WERI-Rb-1 (cell line): ENCODE measurements around the gene FKBP5.

Experiments
- DNase-seq: peaks from one replicate; pipeline ENCODE4 v3.0.0-alpha.2; 2020
- H3K27ac ChIP-seq: fragments of 250-450 bp; sonication (Bioruptor Pico); 2 replicates; pipeline ENCODE4 v1.5.1; 2020; ENCODE audit warnings: mild to moderate bottlenecking, moderate library complexity
- H3K27me3 ChIP-seq: fragments of 250-450 bp; sonication (Bioruptor Pico); 2 replicates; pipeline ENCODE4 v1.5.1; 2021; ENCODE audit warnings: mild to moderate bottlenecking, low read depth, moderate library complexity; ENCODE audit not compliant: insufficient read depth, severe bottlenecking
- H3K36me3 ChIP-seq: fragments of 250-450 bp; sonication (Bioruptor Pico); 2 replicates; pipeline ENCODE4 v1.5.1; 2020; ENCODE audit warnings: mild to moderate bottlenecking, moderate library complexity
- H3K4me3 ChIP-seq: 2 replicates; pipeline ENCODE4 v1.5.1; 2011; ENCODE audit warnings: low read depth, mild to moderate bottlenecking, control low read depth, low read length
- H3K9me3 ChIP-seq: fragments of 250-450 bp; sonication (Bioruptor Pico); 2 replicates; pipeline ENCODE4 v1.5.1; 2021; ENCODE audit warnings: mild to moderate bottlenecking, moderate library complexity; ENCODE audit not compliant: severe bottlenecking
- TF ChIP-seq, protein P1 (sequence below): IDR thresholded peaks from 2 replicates; pipeline ENCODE4 v1.5.1; 2011; ENCODE audit warnings: low read depth, mild to moderate bottlenecking, control low read depth, inconsistent platforms, low read length

Gene FKBP5

DNA sequence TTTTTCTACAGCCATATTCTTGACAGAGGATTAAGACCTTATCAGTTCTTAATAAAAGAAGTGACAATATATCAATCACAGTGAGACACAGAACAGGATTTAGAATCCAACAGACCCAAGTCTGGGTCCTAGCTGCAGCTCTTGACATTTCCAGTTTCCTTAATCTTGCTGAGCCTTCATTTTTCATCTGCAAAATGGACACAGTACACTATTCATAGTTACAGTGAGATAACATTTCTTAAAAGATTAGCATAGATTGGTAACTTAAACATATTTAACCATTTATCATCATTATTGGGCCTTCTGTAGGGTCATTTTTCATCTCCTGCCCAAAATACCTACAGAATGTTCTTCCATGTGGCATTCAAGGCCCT lies 45.6 kb downstream of the FKBP5 start:
- Histone ChIP-seq H3K27ac (no peak overlapping the region; the same call in 1 of the 2 replicates), H3K27me3 (no peaks in the 10 kb centered on the region), H3K9me3 (no peaks in the 10 kb centered on the region), H3K4me3 (no peak overlapping the region), H3K36me3 (peaks cover 34% of the 10 kb centered on the region)
- TF ChIP-seq, protein P1, sequence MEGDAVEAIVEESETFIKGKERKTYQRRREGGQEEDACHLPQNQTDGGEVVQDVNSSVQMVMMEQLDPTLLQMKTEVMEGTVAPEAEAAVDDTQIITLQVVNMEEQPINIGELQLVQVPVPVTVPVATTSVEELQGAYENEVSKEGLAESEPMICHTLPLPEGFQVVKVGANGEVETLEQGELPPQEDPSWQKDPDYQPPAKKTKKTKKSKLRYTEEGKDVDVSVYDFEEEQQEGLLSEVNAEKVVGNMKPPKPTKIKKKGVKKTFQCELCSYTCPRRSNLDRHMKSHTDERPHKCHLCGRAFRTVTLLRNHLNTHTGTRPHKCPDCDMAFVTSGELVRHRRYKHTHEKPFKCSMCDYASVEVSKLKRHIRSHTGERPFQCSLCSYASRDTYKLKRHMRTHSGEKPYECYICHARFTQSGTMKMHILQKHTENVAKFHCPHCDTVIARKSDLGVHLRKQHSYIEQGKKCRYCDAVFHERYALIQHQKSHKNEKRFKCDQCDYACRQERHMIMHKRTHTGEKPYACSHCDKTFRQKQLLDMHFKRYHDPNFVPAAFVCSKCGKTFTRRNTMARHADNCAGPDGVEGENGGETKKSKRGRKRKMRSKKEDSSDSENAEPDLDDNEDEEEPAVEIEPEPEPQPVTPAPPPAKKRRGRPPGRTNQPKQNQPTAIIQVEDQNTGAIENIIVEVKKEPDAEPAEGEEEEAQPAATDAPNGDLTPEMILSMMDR, result no peak
- no peak for DNase-seq

DNA sequence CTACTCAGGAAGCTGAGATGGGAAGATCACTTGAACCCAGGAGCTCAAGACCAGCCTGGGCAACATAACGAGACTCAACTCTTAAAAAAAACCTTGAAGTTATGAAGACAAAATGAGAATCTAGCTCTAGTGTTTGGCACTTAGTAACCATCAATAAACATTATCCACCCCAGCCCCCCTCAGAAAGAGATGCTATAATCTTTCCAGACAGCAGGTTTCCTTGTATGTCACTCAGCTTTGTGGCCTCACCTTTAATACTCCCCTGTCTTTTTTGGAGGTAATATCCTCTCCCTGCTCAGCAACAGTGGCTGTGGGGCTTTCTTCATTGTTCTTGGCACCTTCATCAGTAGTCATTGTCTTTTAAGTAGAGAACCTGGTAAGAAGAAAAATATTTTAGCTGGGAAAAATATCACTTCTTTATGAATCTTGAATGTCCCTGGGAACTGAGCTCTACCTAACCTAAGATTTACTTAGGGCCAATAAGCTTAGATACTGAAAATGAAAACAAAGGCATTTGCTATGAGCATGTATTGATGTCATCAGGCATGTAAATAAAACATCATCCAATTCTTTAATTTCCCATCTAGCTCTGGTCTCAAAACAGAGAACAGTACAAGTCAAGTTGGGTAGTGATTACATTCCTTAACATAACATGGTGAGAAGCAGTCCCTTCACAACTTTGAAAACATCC lies 46.1 kb downstream of the FKBP5 start:
- Histone ChIP-seq H3K27me3 (no peaks in the 10 kb centered on the region), H3K27ac (no peak overlapping the region), H3K4me3 (no peak overlapping the region), H3K36me3 (peaks cover 40% of the 10 kb centered on the region), H3K9me3 (no peaks in the 10 kb centered on the region)
- TF ChIP-seq, protein P1, result no peak
- DNase-seq, result peak; percentile 26

DNA sequence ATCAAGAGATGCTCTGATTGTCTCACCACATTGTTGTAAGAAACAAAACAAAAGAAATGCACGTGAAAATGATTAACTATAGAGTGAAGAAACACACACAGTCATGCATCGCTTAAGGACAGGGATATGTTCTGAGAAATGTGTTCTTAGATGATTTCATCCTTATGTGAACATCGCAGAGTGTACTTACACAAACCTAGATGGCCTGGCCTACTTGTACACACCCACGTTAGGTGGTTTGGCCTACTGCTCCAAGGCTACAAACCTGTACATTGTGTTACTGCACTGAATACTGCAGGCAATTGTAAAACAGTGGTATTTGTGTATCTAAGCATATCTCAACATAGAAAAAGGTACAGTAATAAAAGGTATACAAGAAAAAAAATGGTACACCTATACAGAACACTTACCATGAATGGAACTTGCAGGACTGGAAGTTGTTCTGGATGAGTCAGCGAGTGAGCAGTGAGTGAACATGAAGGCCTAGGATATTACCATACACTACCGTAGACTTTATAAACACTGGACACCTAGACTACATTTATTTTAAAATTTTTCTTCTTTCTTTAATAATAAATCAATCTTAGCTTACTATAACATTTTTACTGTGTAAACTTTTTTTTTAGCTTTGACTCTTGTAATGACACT lies 48.6 kb downstream of the FKBP5 start:
- H3K4me3 ChIP-seq, result no peak overlapping the region
- DNase-seq, result no peak
- no peak overlapping the region for H3K27ac ChIP-seq
- H3K9me3 ChIP-seq, result no peaks in the 10 kb centered on the region
- no peaks in the 10 kb centered on the region for H3K27me3 ChIP-seq
- peaks cover 60% of the 10 kb centered on the region for H3K36me3 ChIP-seq
- TF ChIP-seq, protein P1, result no peak

DNA sequence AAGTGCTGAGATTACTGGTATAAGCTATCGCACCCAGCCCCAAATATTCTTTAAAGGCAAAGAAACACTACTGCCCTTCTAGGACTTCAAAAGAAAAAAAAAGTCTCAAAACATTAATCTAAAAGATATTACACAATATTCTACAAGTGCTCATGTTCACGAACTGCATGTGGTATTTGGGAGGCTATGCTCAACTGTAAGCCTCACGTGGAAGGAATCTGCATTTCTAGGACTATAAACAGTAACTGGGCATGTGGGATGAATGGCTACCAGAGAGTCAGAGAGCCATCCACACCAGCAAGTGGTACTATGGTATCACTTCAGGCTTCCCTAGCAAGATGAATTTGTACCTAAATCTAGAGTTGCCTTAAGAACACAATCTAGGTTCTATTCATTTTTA lies 50.0 kb downstream of the FKBP5 start:
- H3K27ac ChIP-seq, result no peak overlapping the region

DNA sequence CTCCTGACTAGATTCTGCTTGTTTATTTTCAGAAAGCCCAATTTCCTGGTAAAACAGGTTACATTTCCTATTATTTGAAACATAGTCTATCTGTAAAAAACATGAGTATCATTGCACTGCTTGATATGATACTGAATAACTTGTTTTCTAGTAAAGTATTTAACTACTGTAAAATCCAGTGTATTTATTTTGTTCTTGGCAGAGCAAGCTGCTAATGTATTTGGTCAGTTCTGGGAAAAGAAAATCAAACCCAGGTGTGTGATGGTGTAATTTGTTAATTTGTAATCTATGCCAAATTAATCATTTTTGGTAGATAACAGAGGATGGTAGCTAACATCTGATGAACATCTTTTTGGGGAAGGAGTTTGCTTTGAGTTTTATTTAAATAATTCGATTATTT lies 50.8 kb downstream of the FKBP5 start:
- no peak overlapping the region for H3K27ac ChIP-seq
- TF ChIP-seq, protein P1, result no peak
- no peak for DNase-seq
- H3K4me3 ChIP-seq, result no peak overlapping the region
- H3K27me3 ChIP-seq, result no peaks in the 10 kb centered on the region
- H3K9me3 ChIP-seq, result no peaks in the 10 kb centered on the region
- peaks cover 71% of the 10 kb centered on the region for H3K36me3 ChIP-seq

More for the DNA sequence above, 50.0 kb downstream of the FKBP5 start:
- DNase-seq, result no peak
- TF ChIP-seq, protein P1, result no peak
- Histone ChIP-seq H3K27me3 (no peaks in the 10 kb centered on the region), H3K4me3 (no peak overlapping the region), H3K36me3 (peaks cover 69% of the 10 kb centered on the region), H3K9me3 (no peaks in the 10 kb centered on the region)
